ENCODE results near the gene LEPROT.
A peak's percentile ranks its signal among the peaks of the same experiment; 100 is the strongest.
"Not testable (repeated sequence)": the region's sequence is repeated elsewhere in the genome, so short reads cannot be mapped to it uniquely, and the experiment has no call there.

Gene LEPROT

GRCh38 chr1:65420590-65421350 lies at the start of gene LEPROT, which contains the start of gene LEPR:
Gene LEPROT (plus strand): TSS chr1:65420668. CDS start chr1:65420725, 57 bp downstream.
Gene LEPR (plus strand): TSS chr1:65420668. CDS start chr1:65565566, 144,898 bp downstream.
- Mint-ChIP-seq H3K4me3 (no peak within 1 kb of the TSS), H3K36me3 (ENCODE audit: low read depth) (peaks cover 7% of the 10 kb centered on the region), H3K4me1 (ENCODE audit: low read depth) (peaks cover 13% of the 10 kb centered on the region), H3K27ac (peak within 1 kb of the TSS; percentile 88), H3K9me3 (no peaks in the 10 kb centered on the region), H3K27me3 (no peaks in the 10 kb centered on the region)

GRCh38 chr1:65371544-65371943 lies 48.9 kb upstream of the LEPROT start:
- no peak overlapping the region for H3K27ac Mint-ChIP-seq
- H3K4me1 Mint-ChIP-seq (ENCODE audit: low read depth), result no peaks in the 10 kb centered on the region
- no peaks in the 10 kb centered on the region for H3K27me3 Mint-ChIP-seq
- H3K36me3 Mint-ChIP-seq (ENCODE audit: low read depth), result no peaks in the 10 kb centered on the region
- H3K9me3 Mint-ChIP-seq, result no peaks in the 10 kb centered on the region
- H3K4me3 Mint-ChIP-seq, result no peak overlapping the region

- Mint-ChIP-seq H3K36me3 (ENCODE audit: low read depth) (no peaks in the 10 kb centered on the region), H3K9me3 (no peaks in the 10 kb centered on the region), H3K4me1 (ENCODE audit: low read depth) (no peaks in the 10 kb centered on the region), H3K4me3 (no peak overlapping the region), H3K27ac (no peak overlapping the region), H3K27me3 (no peaks in the 10 kb centered on the region)
These were observed 47.9 kb upstream of the LEPROT start for GRCh38 chr1:65372557-65372956.

- Mint-ChIP-seq H3K4me3 (no peak overlapping the region), H3K27ac (no peak overlapping the region), H3K27me3 (peaks cover 7% of the 10 kb centered on the region), H3K36me3 (ENCODE audit: low read depth) (peaks cover 3% of the 10 kb centered on the region), H3K9me3 (no peaks in the 10 kb centered on the region), H3K4me1 (ENCODE audit: low read depth) (no peaks in the 10 kb centered on the region)
These were observed 42.8 kb upstream of the LEPROT start for GRCh38 chr1:65377496-65378246.

GRCh38 chr1:65378247-65378946 lies 42.1 kb upstream of the LEPROT start:
- Mint-ChIP-seq H3K36me3 (ENCODE audit: low read depth) (peaks cover 3% of the 10 kb centered on the region), H3K9me3 (no peaks in the 10 kb centered on the region), H3K27me3 (peaks cover 7% of the 10 kb centered on the region), H3K4me1 (ENCODE audit: low read depth) (no peaks in the 10 kb centered on the region), H3K27ac (no peak overlapping the region), H3K4me3 (no peak overlapping the region)

GRCh38 chr1:65384426-65384825 lies 36.0 kb upstream of the LEPROT start:
- H3K4me1 Mint-ChIP-seq (ENCODE audit: low read depth); H3K9me3 Mint-ChIP-seq; H3K27me3 Mint-ChIP-seq; H3K27ac Mint-ChIP-seq; H3K36me3 Mint-ChIP-seq (ENCODE audit: low read depth); H3K4me3 Mint-ChIP-seq: not testable (repeated sequence)

- no peaks in the 10 kb centered on the region for H3K27me3 Mint-ChIP-seq
- peaks cover 4% of the 10 kb centered on the region for H3K4me1 Mint-ChIP-seq (ENCODE audit: low read depth)
- H3K27ac Mint-ChIP-seq, result no peak overlapping the region
- H3K36me3 Mint-ChIP-seq (ENCODE audit: low read depth), result no peaks in the 10 kb centered on the region
- H3K9me3 Mint-ChIP-seq, result no peaks in the 10 kb centered on the region
- no peak overlapping the region for H3K4me3 Mint-ChIP-seq
These were observed 34.0 kb upstream of the LEPROT start for GRCh38 chr1:65386439-65386838.

GRCh38 chr1:65387821-65388220 lies 32.6 kb upstream of the LEPROT start:
- Mint-ChIP-seq H3K27ac (no peak overlapping the region), H3K36me3 (ENCODE audit: low read depth) (no peaks in the 10 kb centered on the region), H3K27me3 (no peaks in the 10 kb centered on the region), H3K4me1 (ENCODE audit: low read depth) (peaks cover 7% of the 10 kb centered on the region), H3K9me3 (no peaks in the 10 kb centered on the region), H3K4me3 (no peak overlapping the region)

GRCh38 chr1:65388908-65389695 lies 31.4 kb upstream of the LEPROT start:
- H3K27ac Mint-ChIP-seq, result no peak overlapping the region
- H3K9me3 Mint-ChIP-seq, result no peaks in the 10 kb centered on the region
- H3K4me1 Mint-ChIP-seq (ENCODE audit: low read depth), result peaks cover 17% of the 10 kb centered on the region
- H3K27me3 Mint-ChIP-seq, result no peaks in the 10 kb centered on the region
- H3K4me3 Mint-ChIP-seq, result no peak overlapping the region
- H3K36me3 Mint-ChIP-seq (ENCODE audit: low read depth), result no peaks in the 10 kb centered on the region

- no peaks in the 10 kb centered on the region for H3K27me3 Mint-ChIP-seq
- H3K4me3 Mint-ChIP-seq, result no peak overlapping the region
- no peak overlapping the region for H3K27ac Mint-ChIP-seq
- no peaks in the 10 kb centered on the region for H3K9me3 Mint-ChIP-seq
- peaks cover 34% of the 10 kb centered on the region for H3K4me1 Mint-ChIP-seq (ENCODE audit: low read depth)
- no peaks in the 10 kb centered on the region for H3K36me3 Mint-ChIP-seq (ENCODE audit: low read depth)
These were observed 28.0 kb upstream of the LEPROT start for GRCh38 chr1:65392497-65392896.

- no peak overlapping the region for H3K4me3 Mint-ChIP-seq
- H3K27ac Mint-ChIP-seq, result peak overlapping the region; percentile 17
- H3K36me3 Mint-ChIP-seq (ENCODE audit: low read depth), result no peaks in the 10 kb centered on the region
- H3K4me1 Mint-ChIP-seq (ENCODE audit: low read depth), result peaks cover 36% of the 10 kb centered on the region
- H3K9me3 Mint-ChIP-seq, result no peaks in the 10 kb centered on the region
- H3K27me3 Mint-ChIP-seq, result no peaks in the 10 kb centered on the region
These were observed 27.1 kb upstream of the LEPROT start for GRCh38 chr1:65393347-65393746.

GRCh38 chr1:65393928-65394327 lies 26.5 kb upstream of the LEPROT start:
- no peaks in the 10 kb centered on the region for H3K9me3 Mint-ChIP-seq
- H3K4me1 Mint-ChIP-seq (ENCODE audit: low read depth), result peaks cover 38% of the 10 kb centered on the region
- no peak overlapping the region for H3K4me3 Mint-ChIP-seq
- peak overlapping the region; percentile 17 for H3K27ac Mint-ChIP-seq
- no peaks in the 10 kb centered on the region for H3K36me3 Mint-ChIP-seq (ENCODE audit: low read depth)
- no peaks in the 10 kb centered on the region for H3K27me3 Mint-ChIP-seq

- no peak overlapping the region for H3K4me3 Mint-ChIP-seq
- no peaks in the 10 kb centered on the region for H3K9me3 Mint-ChIP-seq
- peak overlapping the region; percentile 26 for H3K27ac Mint-ChIP-seq
- H3K27me3 Mint-ChIP-seq, result no peaks in the 10 kb centered on the region
- no peaks in the 10 kb centered on the region for H3K36me3 Mint-ChIP-seq (ENCODE audit: low read depth)
- peaks cover 34% of the 10 kb centered on the region for H3K4me1 Mint-ChIP-seq (ENCODE audit: low read depth)
These were observed 24.4 kb upstream of the LEPROT start for GRCh38 chr1:65395887-65396612.

- peaks cover 30% of the 10 kb centered on the region for H3K4me1 Mint-ChIP-seq (ENCODE audit: low read depth)
- H3K36me3 Mint-ChIP-seq (ENCODE audit: low read depth), result no peaks in the 10 kb centered on the region
- H3K27me3 Mint-ChIP-seq, result no peaks in the 10 kb centered on the region
These were observed 22.4 kb upstream of the LEPROT start for GRCh38 chr1:65398083-65398482.

More at GRCh38 chr1:65398083-65398482, 22.4 kb upstream of the LEPROT start:
- Mint-ChIP-seq H3K9me3 (no peaks in the 10 kb centered on the region), H3K4me3 (no peak overlapping the region), H3K27ac (no peak overlapping the region)
